GM13976 (cell line): ENCODE measurements around the gene DUS3L.

Source experiments
- DNase-seq: peaks from one replicate; pipeline ENCODE4 v3.0.0; 2012; ENCODE audit warnings: low spot score
- in situ Hi-C: fragments of 300-500 bp; cut with MboI; formaldehyde crosslinking; loops from one replicate; pipeline ENCODE4 v1.12.0; 2022; ENCODE audit warnings: low sequenced_read_pairs, mixed read lengths, inconsistent platforms; ENCODE audit not compliant: unreplicated experiment
- TF ChIP-seq, protein P1 (sequence below): IDR thresholded peaks from 2 replicates; pipeline ENCODE4 v1.5.1; 2012; ENCODE audit warnings: borderline replicate concordance, mild to moderate bottlenecking; ENCODE audit not compliant: insufficient read depth; ENCODE audit errors: extremely low read depth, missing control alignments, control extremely low read depth

DUS3L gene

DNA sequence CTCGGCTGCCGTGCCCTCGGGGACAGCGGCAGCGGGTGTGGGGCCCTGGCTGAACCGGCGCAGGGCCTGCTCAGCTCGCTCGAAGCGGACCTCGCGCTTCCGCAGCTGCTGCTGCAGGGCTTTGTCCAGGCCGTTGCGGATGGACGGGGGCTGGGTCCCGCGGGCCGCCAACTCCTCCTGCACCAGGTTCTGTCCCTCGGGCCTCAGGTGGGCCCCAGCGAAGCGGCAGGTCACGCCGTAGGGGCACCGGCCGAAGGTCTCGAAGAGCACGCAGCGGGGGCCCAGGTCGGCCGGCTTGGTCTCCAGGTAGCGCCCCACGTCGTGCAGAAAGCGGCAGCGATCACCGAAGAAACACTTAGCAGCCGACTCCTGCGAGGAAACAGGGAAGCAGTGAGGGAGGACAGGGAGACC, 1.6 kb downstream of the DUS3L start:
- no peak for DNase-seq
- in situ Hi-C loops: no loop called here
- TF ChIP-seq, protein P1, sequence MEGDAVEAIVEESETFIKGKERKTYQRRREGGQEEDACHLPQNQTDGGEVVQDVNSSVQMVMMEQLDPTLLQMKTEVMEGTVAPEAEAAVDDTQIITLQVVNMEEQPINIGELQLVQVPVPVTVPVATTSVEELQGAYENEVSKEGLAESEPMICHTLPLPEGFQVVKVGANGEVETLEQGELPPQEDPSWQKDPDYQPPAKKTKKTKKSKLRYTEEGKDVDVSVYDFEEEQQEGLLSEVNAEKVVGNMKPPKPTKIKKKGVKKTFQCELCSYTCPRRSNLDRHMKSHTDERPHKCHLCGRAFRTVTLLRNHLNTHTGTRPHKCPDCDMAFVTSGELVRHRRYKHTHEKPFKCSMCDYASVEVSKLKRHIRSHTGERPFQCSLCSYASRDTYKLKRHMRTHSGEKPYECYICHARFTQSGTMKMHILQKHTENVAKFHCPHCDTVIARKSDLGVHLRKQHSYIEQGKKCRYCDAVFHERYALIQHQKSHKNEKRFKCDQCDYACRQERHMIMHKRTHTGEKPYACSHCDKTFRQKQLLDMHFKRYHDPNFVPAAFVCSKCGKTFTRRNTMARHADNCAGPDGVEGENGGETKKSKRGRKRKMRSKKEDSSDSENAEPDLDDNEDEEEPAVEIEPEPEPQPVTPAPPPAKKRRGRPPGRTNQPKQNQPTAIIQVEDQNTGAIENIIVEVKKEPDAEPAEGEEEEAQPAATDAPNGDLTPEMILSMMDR: no peak

DNA sequence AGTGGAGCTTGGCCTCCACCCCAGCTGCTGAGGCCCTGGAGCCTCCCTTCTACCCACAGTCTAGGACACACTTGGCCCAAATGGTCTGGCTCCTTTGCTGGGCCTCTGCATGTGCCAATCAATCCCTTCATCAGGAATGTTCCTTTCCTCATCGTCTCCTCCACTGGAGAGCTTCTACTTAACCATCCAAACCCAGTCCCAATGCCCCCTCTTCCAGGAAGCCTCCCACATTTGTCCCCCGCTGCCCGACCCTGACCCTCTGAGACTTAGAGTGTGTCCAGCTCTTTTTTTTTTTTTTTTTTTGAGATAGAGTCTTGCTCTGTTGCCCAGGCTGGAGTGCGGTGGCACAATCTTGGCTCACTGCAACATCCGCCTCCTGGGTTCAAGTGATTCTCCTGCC, 2.5 kb downstream of the DUS3L start:
- in situ Hi-C loops: no loop called here
- DNase-seq: no peak
- TF ChIP-seq, protein P1: no peak

DNA sequence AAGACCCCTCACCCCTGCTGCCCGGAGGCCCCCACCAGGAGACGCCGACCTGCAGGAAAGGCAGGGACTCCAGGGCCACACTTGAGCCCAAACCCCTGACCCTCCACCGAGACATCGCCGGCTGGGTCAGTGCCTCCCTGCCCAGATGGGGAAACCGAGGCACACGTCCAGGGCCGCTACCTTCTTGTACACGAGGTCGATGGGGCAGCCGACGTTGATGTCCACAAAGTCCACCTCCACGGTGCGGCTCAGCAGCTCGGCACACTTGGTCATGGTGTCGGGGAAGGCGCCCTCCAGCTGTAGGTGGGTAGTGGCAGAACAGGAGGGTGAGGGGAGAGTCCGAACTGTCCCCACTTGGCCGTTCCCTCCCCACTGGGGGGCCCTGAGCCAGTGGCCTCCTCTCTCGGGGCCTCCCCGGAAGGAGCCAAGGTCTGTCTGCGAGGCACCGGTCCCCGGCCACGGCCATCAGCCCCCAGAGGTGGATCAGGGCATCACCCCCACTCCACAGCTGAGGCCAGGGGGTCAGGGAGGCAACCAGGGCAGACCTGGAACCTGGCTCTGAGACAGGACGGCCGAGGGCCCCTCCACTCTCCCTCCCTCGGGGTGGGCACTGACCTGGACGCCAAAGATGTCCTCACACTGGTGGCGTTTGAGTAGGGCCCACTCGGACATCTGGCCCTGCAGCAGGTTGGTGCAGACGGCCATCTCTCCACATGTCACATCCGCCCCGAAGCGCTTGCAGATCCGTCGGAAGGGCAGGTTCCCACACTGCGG, 3.4 kb downstream of the DUS3L start:
- in situ Hi-C loops: no loop called here
- TF ChIP-seq, protein P1: no peak
- no peak for DNase-seq

DNA sequence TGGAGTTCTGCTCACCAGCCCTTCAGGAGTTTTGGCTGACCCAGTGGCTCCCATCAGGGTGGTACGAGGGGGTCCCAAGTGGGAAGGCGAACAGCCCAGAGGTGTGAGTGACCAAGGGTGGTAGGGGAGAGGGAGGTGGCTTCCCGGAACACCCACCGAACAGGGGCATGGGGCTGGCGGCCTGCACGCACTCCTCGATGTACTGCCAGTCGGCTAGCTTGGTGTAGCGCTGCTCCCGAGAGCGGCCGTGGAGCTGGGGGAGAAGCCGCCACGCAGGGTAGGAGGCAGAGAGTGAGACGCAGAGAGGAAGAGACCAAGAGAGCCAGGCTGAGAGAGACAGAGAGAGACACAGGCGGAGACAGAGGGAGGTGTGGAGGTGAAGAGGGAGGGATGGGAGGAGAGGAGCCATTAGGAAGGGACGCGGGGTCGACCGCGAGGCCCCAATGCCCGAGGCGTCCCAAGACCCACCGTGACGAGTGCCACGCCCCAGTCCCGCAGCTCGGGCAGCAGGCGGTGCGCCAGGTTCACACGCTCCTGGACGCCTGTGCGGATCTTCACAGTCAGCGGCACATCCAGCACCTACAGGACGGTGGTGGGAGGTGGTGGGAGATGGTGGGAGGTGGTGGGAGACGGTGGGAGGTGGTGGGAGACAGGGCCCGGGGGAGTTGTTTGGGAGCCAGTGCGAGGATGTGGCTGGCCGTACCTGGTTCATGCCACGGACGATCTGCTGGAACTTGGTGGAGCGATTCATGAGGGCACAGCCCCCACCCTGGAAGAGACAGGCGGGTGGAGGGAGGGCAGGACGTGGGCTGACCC, 4.2 kb downstream of the DUS3L start:
- in situ Hi-C loops: no loop called here
- TF ChIP-seq, protein P1: no peak
- DNase-seq: no peak

DNA sequence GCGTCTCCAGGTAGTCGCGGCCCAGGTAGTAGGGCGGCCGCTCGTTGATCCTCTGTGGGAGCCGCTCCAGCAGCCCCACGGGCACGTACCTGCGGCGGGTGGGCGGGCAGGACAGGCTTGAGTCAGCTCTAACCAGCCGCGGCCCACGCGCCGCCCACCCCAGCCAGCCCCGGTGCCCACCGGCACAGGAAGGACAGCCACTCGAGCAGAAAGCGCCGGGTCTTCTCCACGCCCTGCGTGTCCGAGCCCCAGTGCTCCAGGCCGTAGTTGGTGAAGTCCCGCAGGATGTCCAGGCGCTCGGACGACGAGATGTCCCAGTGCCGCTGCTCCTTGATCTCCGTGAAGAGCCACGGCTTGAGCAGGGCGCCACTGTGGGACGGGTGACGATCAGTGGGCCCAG, 5.5 kb downstream of the DUS3L start:
- in situ Hi-C loops: no loop called here
- DNase-seq: no peak
- TF ChIP-seq, protein P1: no peak

DNA sequence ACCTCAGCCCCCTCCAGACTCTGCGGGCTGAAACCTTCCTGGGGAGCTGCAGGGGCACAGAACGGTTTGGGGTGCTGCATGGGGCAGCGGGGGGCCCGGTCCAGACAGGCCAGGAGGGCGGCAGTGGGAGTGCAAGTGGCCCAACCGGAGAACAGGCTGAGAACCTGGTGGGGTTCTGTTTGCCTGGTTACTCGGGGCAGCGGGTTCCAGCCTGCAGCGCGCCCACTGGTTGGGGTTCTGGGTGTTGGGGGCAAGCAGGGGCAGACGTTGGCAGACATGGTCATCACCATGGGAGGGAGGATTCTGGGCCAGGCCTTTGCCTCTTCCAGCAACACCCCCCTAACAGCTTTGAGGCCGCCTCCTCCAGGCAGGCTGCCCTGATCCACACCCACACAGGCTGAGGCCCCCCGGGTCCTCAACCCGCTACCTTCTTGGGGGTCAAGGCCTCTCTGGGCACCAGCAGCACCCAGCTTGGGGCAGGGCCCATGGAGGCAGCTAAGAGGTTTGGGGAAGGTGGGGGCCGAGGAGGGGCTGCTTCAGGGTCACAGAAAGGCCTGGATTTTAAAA, 6.3 kb downstream of the DUS3L start, which contains the start of gene PRR22:
TSS of gene PRR22 (minus strand) at position 166 of the 567 bp plus-strand sequence. CDS start at position 80, 86 bp downstream.
- no peak for DNase-seq
- in situ Hi-C loops: no loop called here

More for the DNA sequence above, 6.3 kb downstream of the DUS3L start, which contains the start of gene PRR22:
- TF ChIP-seq, protein P1: no peak
